OCI-LY3 (cell line): ENCODE data around the gene NCAPG2.

Experiments
- H2AFZ ChIP-seq: fragments of 200-600, 300-600 bp; shearing (Covaris generic); 2 replicates; pipeline ENCODE4 v1.6.0; 2014; ENCODE audit warnings: antibody characterized with exemption, low read depth, low read length
- H3K27ac ChIP-seq: fragments of 200-600, 300-600 bp; sonication (generic); 2 replicates; pipeline ENCODE4 v1.5.1; 2014; ENCODE audit warnings: mild to moderate bottlenecking, low read length, moderate library complexity, mixed read lengths
- H3K27me3 ChIP-seq: fragments of 200-600, 300-600 bp; sonication (generic); 2 replicates; pipeline ENCODE4 v1.6.1; 2014; ENCODE audit warnings: low read depth, low read length, mixed read lengths
- H3K36me3 ChIP-seq: fragments of 200-600, 300-600 bp; sonication (generic); replicated peaks from 2 replicates; pipeline ENCODE3; 2014; ENCODE audit warnings: low read depth, low read length, mixed read lengths
- H3K4me1 ChIP-seq: fragments of 300-600, 200-600 bp; sonication (generic); 2 replicates; pipeline ENCODE4 v1.6.1; 2014; ENCODE audit warnings: low read length, mixed read lengths
- H3K4me2 ChIP-seq: fragments of 200-600, 300-600 bp; sonication (generic); 2 replicates; pipeline ENCODE4 v1.6.1; 2014; ENCODE audit warnings: low read length, mixed read lengths
- H3K4me3 ChIP-seq: fragments of 300-600, 200-600 bp; sonication (generic); 2 replicates; pipeline ENCODE4 v1.5.1; 2014; ENCODE audit warnings: antibody characterized with exemption, mild to moderate bottlenecking, low read length, moderate library complexity
- H3K79me2 ChIP-seq: fragments of 300-600, 200-600 bp; shearing (Covaris generic); 2 replicates; pipeline ENCODE4 v1.6.1; 2014; ENCODE audit warnings: mild to moderate bottlenecking, low read length, mixed read lengths
- H3K9ac ChIP-seq: fragments of 300-600, 200-600 bp; shearing (Covaris generic); 2 replicates; pipeline ENCODE4 v1.6.0; 2014; ENCODE audit warnings: mild to moderate bottlenecking, low read length, moderate library complexity
- H3K9me3 ChIP-seq: fragments of 200-600, 300-600 bp; shearing (Covaris generic); 2 replicates; pipeline ENCODE4 v1.6.1; 2014; ENCODE audit warnings: low read length, mixed read lengths; ENCODE audit not compliant: insufficient read depth
- H4K20me1 ChIP-seq: fragments of 200-600, 300-600 bp; sonication (generic); 2 replicates; pipeline ENCODE4 v1.6.1; 2016; ENCODE audit warnings: low read length, mixed read lengths; ENCODE audit not compliant: insufficient read depth
- EZH2phosphoT487 ChIP-seq: fragments of 200-600 bp; shearing (Covaris generic); IDR thresholded peaks from 2 replicates; pipeline ENCODE4 v1.6.1; 2018; ENCODE audit warnings: antibody characterized with exemption, mixed run types, low read depth
- TF ChIP-seq, protein P1 (sequence below): fragments of 200-600, 300-600 bp; sonication (generic); IDR thresholded peaks from 2 replicates; pipeline ENCODE4 v1.5.1; 2014; ENCODE audit warnings: antibody characterized with exemption, low read length, low read depth

The NCAPG2 gene

DNA sequence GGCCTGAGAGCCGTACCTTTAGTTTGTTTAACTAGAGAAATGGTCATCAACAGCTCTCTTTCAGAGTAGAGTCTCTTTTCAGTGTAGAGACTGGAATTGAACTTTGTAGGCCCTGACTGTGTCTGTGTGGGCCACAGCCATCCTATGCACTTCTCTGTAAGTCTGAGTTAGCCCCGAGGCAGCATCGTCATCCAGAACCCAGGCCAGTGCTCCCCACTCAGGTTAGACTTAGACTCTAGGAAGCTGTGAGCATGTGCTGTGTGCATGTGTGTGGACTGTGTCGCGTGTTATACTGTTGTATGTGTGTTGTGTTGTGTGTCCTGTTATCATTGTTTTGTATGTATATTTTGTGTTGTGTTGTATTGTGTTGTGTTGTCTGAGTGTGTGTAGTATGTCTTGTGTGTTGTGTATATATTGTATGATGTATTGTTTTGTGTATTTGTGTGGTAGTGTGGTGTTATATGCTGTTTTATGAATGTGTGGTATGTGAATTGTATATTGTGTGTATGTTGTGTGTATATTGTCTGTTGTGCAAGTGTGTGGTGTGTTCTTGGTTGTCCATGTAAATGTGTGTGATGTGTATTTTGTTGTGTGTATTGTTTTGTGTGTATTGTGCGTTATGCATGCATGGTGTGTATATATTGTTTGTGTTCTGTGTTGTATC lies 18.1 kb upstream of the NCAPG2 start:
- Histone ChIP-seq H2AFZ (no peak overlapping the region), H4K20me1 (no peaks in the 10 kb centered on the region), H3K4me1 (no peaks in the 10 kb centered on the region), H3K27ac (no peak overlapping the region), H3K36me3 (no peaks in the 10 kb centered on the region), H3K9me3 (no peaks in the 10 kb centered on the region), H3K9ac (no peak overlapping the region), H3K4me2 (no peak overlapping the region), H3K27me3 (no peaks in the 10 kb centered on the region), H3K79me2 (no peaks in the 10 kb centered on the region), H3K4me3 (no peak overlapping the region)
- TF ChIP-seq, protein P1, sequence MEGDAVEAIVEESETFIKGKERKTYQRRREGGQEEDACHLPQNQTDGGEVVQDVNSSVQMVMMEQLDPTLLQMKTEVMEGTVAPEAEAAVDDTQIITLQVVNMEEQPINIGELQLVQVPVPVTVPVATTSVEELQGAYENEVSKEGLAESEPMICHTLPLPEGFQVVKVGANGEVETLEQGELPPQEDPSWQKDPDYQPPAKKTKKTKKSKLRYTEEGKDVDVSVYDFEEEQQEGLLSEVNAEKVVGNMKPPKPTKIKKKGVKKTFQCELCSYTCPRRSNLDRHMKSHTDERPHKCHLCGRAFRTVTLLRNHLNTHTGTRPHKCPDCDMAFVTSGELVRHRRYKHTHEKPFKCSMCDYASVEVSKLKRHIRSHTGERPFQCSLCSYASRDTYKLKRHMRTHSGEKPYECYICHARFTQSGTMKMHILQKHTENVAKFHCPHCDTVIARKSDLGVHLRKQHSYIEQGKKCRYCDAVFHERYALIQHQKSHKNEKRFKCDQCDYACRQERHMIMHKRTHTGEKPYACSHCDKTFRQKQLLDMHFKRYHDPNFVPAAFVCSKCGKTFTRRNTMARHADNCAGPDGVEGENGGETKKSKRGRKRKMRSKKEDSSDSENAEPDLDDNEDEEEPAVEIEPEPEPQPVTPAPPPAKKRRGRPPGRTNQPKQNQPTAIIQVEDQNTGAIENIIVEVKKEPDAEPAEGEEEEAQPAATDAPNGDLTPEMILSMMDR, result no peak
- no peak for TF ChIP-seq EZH2phosphoT487

- no peak overlapping the region for H3K27ac ChIP-seq
- no peaks in the 10 kb centered on the region for H3K79me2 ChIP-seq
- H3K9me3 ChIP-seq, result no peaks in the 10 kb centered on the region
- no peaks in the 10 kb centered on the region for H3K36me3 ChIP-seq
- no peaks in the 10 kb centered on the region for H3K4me1 ChIP-seq
- no peak overlapping the region for H3K4me3 ChIP-seq
- H4K20me1 ChIP-seq, result no peaks in the 10 kb centered on the region
- no peaks in the 10 kb centered on the region for H3K27me3 ChIP-seq
- TF ChIP-seq, protein P1, result no peak
- TF ChIP-seq EZH2phosphoT487, result no peak
- H3K9ac ChIP-seq, result no peak overlapping the region
- H2AFZ ChIP-seq, result no peak overlapping the region
- no peak overlapping the region for H3K4me2 ChIP-seq
Measured at GRCh38 chr7:158720112-158720511, 15.5 kb upstream of the NCAPG2 start.

- Histone ChIP-seq H3K79me2 (no peaks in the 10 kb centered on the region), H3K4me2 (no peak overlapping the region), H2AFZ (no peak overlapping the region)
Measured at GRCh38 chr7:158716802-158717201, 12.2 kb upstream of the NCAPG2 start.

GRCh38 chr7:158710651-158711102 lies 6.1 kb upstream of the NCAPG2 start:
- TF ChIP-seq EZH2phosphoT487, result no peak
- TF ChIP-seq, protein P1, result no peak
- Histone ChIP-seq H2AFZ (no peak overlapping the region), H3K4me1 (peaks cover 3% of the 10 kb centered on the region), H3K27me3 (no peaks in the 10 kb centered on the region), H3K4me2 (no peak overlapping the region), H4K20me1 (no peaks in the 10 kb centered on the region), H3K79me2 (no peaks in the 10 kb centered on the region), H3K27ac (no peak overlapping the region), H3K9ac (no peak overlapping the region), H3K36me3 (peaks cover 4% of the 10 kb centered on the region), H3K4me3 (no peak overlapping the region), H3K9me3 (0 out of 2 replicates have a peak, but pooled peaks cover 5% of the 10 kb centered on the region)

More at GRCh38 chr7:158716802-158717201, 12.2 kb upstream of the NCAPG2 start:
- Histone ChIP-seq H3K36me3 (no peaks in the 10 kb centered on the region), H3K9ac (no peak overlapping the region), H3K9me3 (no peaks in the 10 kb centered on the region), H3K27ac (no peak overlapping the region), H4K20me1 (no peaks in the 10 kb centered on the region), H3K4me3 (no peak overlapping the region), H3K4me1 (no peaks in the 10 kb centered on the region), H3K27me3 (no peaks in the 10 kb centered on the region)
- TF ChIP-seq, protein P1, result no peak
- TF ChIP-seq EZH2phosphoT487, result no peak
